NCI-H2227 treated with DMSO at 0.1 percent for 48 hours (cell line): ENCODE data around the gene CX3CR1.
"Not testable (repeated sequence)": the region's sequence is repeated elsewhere in the genome, so short reads cannot be mapped to it uniquely, and the experiment has no call there.

Source experiments
- DNase-seq: peaks from one replicate; lab custom pipeline; 2025; lab: John Stamatoyannopoulos, UW

Gene CX3CR1

GRCh38 chr3:39279745-39280517, at the start of gene CX3CR1:
TSS of gene CX3CR1 (minus strand) at chr3:39280036. CDS start at chr3:39266509, 13,527 bp downstream.
- DNase-seq, result no peak

DNA sequence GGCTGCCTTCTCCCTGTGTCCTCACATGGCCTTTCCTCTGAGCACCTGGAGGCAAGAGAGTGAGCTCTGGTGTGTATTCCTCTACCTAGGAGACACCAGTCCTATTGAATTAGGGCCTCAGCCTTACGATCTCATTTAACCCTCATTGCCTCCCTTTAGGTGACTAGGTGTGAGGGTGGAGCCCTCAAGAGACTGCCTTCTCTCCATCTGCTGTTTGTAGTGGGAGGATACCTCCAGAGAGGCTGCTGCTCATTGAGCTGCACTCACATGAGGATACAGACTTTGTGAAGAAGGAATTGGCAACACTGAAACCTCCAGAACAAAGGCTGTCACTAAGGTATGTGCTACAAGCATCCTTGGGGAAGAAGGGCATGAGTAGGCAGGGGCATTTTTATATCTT, 49.7 kb upstream of the CX3CR1 start, which contains the start of gene CCR8:
CCR8 (plus strand) TSS at position 217 of the 400 bp plus-strand sequence. CDS start 2,623 bp downstream, outside the sequence.
- no peak for DNase-seq

DNA sequence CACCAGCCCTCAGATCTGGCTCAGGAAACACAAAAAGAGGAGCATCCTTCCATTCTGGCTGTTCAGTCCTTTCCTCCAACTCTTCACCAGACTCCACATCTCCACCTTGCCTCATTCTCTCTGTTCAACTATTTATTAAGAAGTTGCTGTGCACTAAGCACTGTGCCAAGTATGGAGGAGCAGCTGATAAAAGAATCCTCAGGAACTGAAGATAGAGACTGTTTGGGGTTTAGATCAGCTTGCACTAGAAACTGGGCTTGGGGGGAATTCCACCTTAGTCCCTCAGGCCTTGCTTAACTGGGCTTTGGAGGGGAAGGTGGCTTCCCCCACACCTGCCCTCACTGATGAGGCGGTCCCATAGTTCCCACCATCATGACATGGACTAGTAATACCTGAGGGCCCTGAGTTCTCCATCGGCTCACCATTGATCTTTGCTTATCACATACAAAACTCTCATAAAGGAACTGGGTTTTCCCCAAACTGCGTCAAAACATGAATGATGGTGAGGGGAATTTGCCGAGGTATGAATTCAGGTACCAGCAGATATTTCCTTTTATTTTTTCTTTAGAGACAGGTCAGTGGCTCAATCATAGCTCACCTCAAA, 48.0 kb upstream of the CX3CR1 start:
- DNase-seq, result no peak

- no peak for DNase-seq
Measured at GRCh38 chr3:39327053-39327745, 47.4 kb upstream of the CX3CR1 start.

DNA sequence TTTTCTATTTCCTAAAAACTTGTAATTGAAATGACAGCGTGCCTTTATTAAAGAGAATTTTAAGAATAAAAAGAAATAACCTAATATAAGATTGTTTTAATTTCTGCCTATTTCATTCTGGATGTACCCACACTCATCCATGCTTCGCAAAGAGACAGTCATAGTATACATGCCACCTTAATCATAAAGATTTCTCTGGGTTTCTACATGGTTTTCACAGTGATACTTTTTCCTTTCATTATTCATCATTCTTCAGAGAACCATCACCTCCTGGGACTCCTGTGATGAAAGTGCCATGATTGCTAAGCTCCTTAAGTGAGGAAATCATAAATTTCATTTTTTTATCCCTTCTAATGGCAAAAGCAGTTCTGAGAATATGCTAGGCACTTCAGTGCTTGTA, 45.4 kb upstream of the CX3CR1 start:
- DNase-seq, result no peak

GRCh38 chr3:39323494-39323893, 43.7 kb upstream of the CX3CR1 start:
- no peak for DNase-seq

GRCh38 chr3:39322936-39323335, 43.1 kb upstream of the CX3CR1 start:
- DNase-seq, result no peak

GRCh38 chr3:39322209-39322715, 42.4 kb upstream of the CX3CR1 start:
- not testable (repeated sequence) for DNase-seq

DNA sequence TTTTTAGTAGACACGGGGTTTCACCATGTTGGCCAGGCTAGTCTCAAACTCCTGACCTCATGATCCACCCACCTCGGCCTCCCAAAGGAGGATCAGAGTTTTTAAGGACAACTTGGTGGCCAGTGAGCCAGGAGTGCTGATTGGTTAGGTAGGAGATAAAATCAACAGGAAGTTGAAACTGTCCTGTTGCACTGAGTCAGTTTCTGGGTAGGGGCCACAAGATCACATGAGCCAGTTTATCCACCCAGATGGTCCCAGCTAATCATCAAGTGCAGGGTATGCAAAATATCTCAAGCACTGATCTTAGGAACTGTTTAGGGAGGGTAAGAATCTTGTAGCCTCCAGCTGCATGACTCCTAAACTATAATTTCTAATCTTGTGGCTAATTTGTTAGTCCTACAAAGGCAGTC, 41.7 kb upstream of the CX3CR1 start:
- not testable (repeated sequence) for DNase-seq

DNA sequence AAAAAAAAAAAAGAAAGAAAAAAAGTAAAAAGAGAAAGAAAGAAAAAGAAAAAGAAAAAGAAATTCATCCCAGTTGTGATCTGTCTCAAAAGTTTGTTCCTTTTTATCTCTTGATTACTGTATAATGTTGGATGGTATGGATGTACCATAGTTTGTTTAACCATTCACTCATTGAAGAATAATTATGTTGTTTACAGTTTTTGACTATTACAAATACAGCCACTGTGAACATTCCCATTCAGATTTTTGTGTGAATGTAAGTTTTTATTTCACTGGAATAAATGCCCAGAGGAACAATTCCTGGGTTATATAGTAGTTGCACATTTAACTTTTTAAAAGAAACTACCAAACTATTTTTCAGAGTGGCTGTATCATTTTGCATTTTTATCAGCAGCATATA, 39.4 kb upstream of the CX3CR1 start:
- no peak for DNase-seq

DNA sequence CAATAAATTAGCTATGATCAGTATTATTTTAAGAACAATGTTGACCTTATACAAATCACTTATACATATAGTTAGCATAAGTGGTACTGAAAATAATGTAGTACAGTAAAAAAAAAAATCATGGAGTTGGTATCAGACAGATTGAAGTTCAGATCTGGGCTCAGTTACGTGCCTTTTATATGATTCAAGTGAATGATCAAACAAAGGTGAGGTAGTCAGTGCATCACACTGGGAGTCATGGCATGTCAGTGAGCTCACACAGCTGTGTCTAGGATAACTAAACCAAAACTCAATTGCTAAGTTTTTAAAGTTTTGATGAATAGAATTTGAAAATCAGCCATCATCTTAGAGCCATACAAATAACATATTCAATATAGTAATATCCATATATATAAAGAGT, 38.5 kb upstream of the CX3CR1 start:
- no peak for DNase-seq

DNA sequence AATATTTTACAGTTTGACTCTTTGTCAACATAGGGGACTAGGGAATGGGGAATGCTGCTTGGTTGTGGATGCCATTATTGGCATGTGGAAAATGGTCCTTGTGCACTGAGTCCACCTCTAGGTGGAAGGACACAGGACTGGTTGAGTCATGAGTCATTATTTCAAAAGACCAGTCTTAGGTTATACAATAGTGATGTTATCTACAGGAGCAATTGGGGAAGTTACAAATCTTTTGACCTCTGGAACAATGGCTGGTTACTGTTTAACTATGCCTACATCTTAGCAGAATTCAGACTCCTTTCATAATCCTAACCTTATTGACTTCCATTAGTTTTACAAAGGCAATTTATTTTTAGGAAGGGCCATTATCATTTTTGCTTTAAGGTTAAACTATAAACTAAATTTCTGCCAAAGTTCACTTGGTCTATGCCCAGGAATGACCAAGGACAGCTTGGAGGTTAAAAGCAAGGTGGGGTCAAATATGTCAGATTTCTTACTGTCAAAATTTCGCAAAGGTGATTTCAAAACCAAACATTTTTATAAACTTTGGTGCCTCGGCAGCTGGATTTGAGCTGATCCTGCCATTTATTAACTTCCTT, 37.8 kb upstream of the CX3CR1 start:
- no peak for DNase-seq

GRCh38 chr3:39315420-39315819, 35.6 kb upstream of the CX3CR1 start:
- no peak for DNase-seq

- DNase-seq, result no peak
Measured at GRCh38 chr3:39313289-39313688, 33.5 kb upstream of the CX3CR1 start.

- no peak for DNase-seq
Measured at GRCh38 chr3:39302178-39302577, 22.3 kb upstream of the CX3CR1 start.

DNA sequence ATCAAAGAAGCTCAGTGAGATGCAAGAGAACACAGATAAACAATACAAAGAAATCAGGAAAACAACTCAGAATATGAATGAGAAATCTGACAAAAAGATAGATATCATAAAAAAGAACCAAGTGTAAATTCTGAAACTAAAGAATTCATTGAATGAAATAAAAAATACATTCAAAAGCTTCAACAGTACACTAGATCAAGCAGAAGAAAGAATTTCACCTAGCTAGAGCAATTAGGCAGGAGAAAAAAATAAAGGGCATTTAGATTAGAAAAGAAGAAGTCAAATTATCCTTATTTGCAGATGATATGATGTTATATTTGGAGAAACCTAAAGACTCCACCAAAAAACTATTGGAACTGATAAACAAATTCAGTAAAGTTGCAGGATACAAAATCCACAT, 19.4 kb upstream of the CX3CR1 start:
- no peak for DNase-seq

- no peak for DNase-seq
Measured at GRCh38 chr3:39296197-39297077, 16.6 kb upstream of the CX3CR1 start.

DNA sequence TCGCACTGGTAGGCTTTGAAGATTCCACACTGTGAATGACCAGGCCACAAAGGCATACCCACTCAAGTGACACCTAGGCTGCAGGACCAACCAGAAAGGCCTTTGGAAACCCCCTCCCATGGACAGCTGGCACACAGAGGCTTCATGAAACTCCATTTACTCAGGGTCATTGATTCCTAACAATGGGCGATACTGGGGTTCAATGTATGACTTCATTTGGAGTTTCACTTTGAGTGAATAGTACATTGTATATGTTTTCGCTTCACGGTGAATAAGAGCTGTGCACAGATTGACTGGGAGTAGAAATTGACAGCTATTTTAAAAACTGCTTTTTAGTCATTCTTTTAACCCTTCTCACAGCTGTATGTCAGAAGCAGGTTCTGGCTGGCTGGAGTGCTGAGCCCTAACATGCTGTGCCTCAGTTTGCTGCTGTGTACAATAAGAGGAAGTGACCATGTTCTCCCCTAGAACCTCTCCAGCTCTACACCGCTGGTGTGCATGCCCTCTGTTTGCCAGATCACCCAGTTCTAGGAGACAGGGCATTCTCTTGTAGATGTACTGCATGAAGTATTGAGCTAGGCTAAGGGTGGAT, 15.4 kb upstream of the CX3CR1 start:
- DNase-seq, result no peak

- DNase-seq, result no peak
Measured at GRCh38 chr3:39294446-39295183, 14.8 kb upstream of the CX3CR1 start.

- DNase-seq, result no peak
Measured at GRCh38 chr3:39292961-39293360, 13.1 kb upstream of the CX3CR1 start.
